GM23248 (cell line): ENCODE results near the gene ZNF438.
"Not testable (repeated sequence)": the region's sequence is repeated elsewhere in the genome, so short reads cannot be mapped to it uniquely, and the experiment has no call there.

Source experiments
- EZH2 ChIP-seq: fragments of 200-600 bp; sonication (generic); IDR thresholded peaks from 2 replicates; pipeline ENCODE4 v1.6.1; 2018; ENCODE audit warnings: antibody characterized with exemption, mild to moderate bottlenecking; ENCODE audit not compliant: insufficient read depth, poor library complexity, severe bottlenecking
- EZH2phosphoT487 ChIP-seq: fragments of 200-600 bp; sonication (generic); IDR thresholded peaks from 2 replicates; pipeline ENCODE4 v1.6.1; 2018; ENCODE audit warnings: antibody characterized with exemption, moderate library complexity, mild to moderate bottlenecking, low read depth; ENCODE audit not compliant: insufficient read depth

- TF ChIP-seq EZH2, EZH2phosphoT487: not testable (repeated sequence)
These were observed 82.4 kb downstream of the ZNF438 start for GRCh38 chr10:30949218-30949617.
